ENCODE results near the gene LYPLA2. TPM values are rescaled to one million over a fixed set of nuclear protein-coding genes. Genes with fewer than 3 reads are reported as not detected.

The LYPLA2 gene
- total and polyA plus RNA-seq, 2 experiments from 2014 or later = 46.3 to 48.1 TPM

DNA sequence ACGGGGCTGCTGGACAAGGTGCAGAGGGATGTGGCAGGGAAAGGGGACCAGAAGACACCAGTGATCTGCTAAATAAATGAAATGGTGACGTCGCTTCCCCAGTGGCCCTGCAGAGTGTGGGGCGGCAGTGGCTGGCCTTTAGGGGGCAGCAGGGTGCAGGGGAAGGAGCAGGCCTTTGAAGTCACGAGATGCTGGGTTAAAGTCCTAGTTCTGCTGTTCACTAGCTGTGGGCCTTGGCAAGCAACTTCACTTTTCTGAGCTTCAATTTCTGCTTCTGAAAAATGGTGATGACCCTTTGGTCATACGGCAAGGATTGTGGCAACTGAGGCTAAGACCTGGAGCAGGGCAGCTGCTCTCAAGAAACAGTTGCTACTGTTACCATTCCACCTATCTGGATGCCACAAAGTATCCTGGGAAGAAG lies 18.8 kb downstream of the LYPLA2 start:
- in situ Hi-C loops (cut with MboI) = no loop called here
- Histone ChIP-seq H3K4me3 (no peak overlapping the region), H3K9me3 (ENCODE audit: low read depth) (no peaks in the 10 kb centered on the region), H3K4me1 (ENCODE audit: insufficient read depth) (no peaks in the 10 kb centered on the region), H3K79me2 (ENCODE audit: insufficient read depth) (no peaks in the 10 kb centered on the region), H3K9me2 (ENCODE audit: insufficient read depth) (no peaks in the 10 kb centered on the region), H3K9ac (no peak overlapping the region), H3K4me2 (ENCODE audit: unreplicated experiment) (no peak overlapping the region), H3K36me3 (ENCODE audit: low read depth) (peaks cover 8% of the 10 kb centered on the region; the same call in 1 of the 2 replicates), H3K27ac (no peak overlapping the region), H3F3A (ENCODE audit: insufficient read depth) (no peaks in the 10 kb centered on the region), H2AFZ (no peak overlapping the region), H4K20me1 (ENCODE audit: insufficient read depth) (no peaks in the 10 kb centered on the region), H3K27me3 (replicated peaks; ENCODE audit: insufficient read depth) (no peaks in the 10 kb centered on the region)
- peak; percentile 68 for DNase-seq
- WGBS, 2 experiments (ENCODE audit: low coverage in 1 of 2, low lambda C conversion rate in 2 of 2, missing lambda C conversion rate in 2 of 2) = 50 to 57% methylated on average over 6 of the region's 6 CpGs
- no peak for TF ChIP-seq EZH2phosphoT487 (IDR thresholded peaks at IDR 0.05; ENCODE audit: insufficient read depth, low read depth)
- no peak for TF ChIP-seq EZH2 (IDR thresholded peaks at IDR 0.05; ENCODE audit: insufficient read depth, poor library complexity, severe bottlenecking)

DNA sequence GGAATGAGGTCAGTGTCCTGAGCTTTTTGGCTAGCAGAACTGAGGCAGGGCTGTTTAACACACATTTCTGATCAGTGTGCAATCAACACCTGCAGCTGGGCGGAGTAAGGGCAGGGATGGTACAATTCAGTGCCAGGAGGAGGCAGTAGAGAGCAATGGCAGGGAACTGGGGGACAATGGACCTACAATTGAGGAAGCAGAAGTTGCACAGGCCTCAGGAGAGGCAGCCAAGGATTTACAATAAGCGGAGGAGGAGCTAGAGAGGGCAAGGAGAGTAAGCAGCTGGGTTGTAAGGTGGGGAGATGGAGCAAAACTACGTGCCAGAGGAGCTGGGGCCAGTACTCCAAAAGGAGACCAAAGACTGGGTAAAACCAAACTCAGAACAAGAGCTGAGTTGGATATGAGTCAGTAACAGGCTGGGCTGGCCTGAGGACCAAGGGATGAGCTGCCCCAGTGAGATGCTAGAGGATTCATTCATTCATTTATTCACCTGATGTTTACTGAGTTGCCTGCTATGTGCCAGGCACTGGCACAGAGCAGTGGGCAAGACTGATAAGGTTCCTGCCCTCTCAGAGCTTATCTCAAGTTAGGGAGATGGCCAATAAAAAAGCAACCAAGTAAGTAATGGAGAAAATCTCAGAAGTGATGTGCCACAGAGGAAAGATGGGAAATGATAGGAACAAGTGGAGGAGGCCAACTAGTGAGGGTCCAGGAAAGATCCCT lies 20.0 kb downstream of the LYPLA2 start:
- H3K79me2 ChIP-seq (ENCODE audit: insufficient read depth) = no peaks in the 10 kb centered on the region
- 95 to 96% methylated on average over 3 of the region's 3 CpGs for WGBS, 2 experiments (ENCODE audit: low coverage in 1 of 2, low lambda C conversion rate in 2 of 2, missing lambda C conversion rate in 2 of 2)
- TF ChIP-seq EZH2phosphoT487 (IDR thresholded peaks at IDR 0.05; ENCODE audit: insufficient read depth, low read depth) (no peak), EZH2 (IDR thresholded peaks at IDR 0.05; ENCODE audit: insufficient read depth, poor library complexity, severe bottlenecking) (no peak)
- H3K4me3 ChIP-seq = no peak overlapping the region
- no peaks in the 10 kb centered on the region for H4K20me1 ChIP-seq (ENCODE audit: insufficient read depth)
- H2AFZ ChIP-seq = no peak overlapping the region
- no peaks in the 10 kb centered on the region for H3K9me2 ChIP-seq (ENCODE audit: insufficient read depth)
- peak; percentile 50 for DNase-seq
- H3K4me1 ChIP-seq (ENCODE audit: insufficient read depth) = no peaks in the 10 kb centered on the region
- H3K27ac ChIP-seq = no peak overlapping the region
- no peak overlapping the region for H3K9ac ChIP-seq
- no peak overlapping the region for H3K4me2 ChIP-seq (ENCODE audit: unreplicated experiment)
- no peaks in the 10 kb centered on the region for H3F3A ChIP-seq (ENCODE audit: insufficient read depth)
- H3K36me3 ChIP-seq (ENCODE audit: low read depth) = peaks cover 9% of the 10 kb centered on the region; the same call in 1 of the 2 replicates
- in situ Hi-C loops (cut with MboI) = no loop called here
- H3K9me3 ChIP-seq (ENCODE audit: low read depth) = no peaks in the 10 kb centered on the region
- no peaks in the 10 kb centered on the region for H3K27me3 ChIP-seq (replicated peaks; ENCODE audit: insufficient read depth)

GRCh38 chr1:23814016-23814415 lies 23.1 kb downstream of the LYPLA2 start:
- Histone ChIP-seq H2AFZ (no peak overlapping the region), H3K4me3 (no peak overlapping the region), H3K4me2 (ENCODE audit: unreplicated experiment) (no peak overlapping the region), H3K9me3 (ENCODE audit: low read depth) (no peaks in the 10 kb centered on the region), H4K20me1 (ENCODE audit: insufficient read depth) (no peaks in the 10 kb centered on the region), H3K79me2 (ENCODE audit: insufficient read depth) (no peaks in the 10 kb centered on the region), H3K9ac (no peak overlapping the region), H3K27ac (no peak overlapping the region), H3F3A (ENCODE audit: insufficient read depth) (no peaks in the 10 kb centered on the region), H3K27me3 (replicated peaks; ENCODE audit: insufficient read depth) (no peaks in the 10 kb centered on the region), H3K9me2 (ENCODE audit: insufficient read depth) (no peaks in the 10 kb centered on the region), H3K4me1 (ENCODE audit: insufficient read depth) (no peaks in the 10 kb centered on the region), H3K36me3 (ENCODE audit: low read depth) (peaks cover 28% of the 10 kb centered on the region)
- TF ChIP-seq EZH2phosphoT487 (IDR thresholded peaks at IDR 0.05; ENCODE audit: insufficient read depth, low read depth) (no peak), EZH2 (IDR thresholded peaks at IDR 0.05; ENCODE audit: insufficient read depth, poor library complexity, severe bottlenecking) (no peak)
- in situ Hi-C loops (cut with MboI) = no loop called here
- no peak for DNase-seq
- WGBS, 2 experiments (ENCODE audit: low coverage in 1 of 2, low lambda C conversion rate in 2 of 2, missing lambda C conversion rate in 2 of 2) = 88 to 89% methylated on average over 4 of the region's 4 CpGs

- no peaks in the 10 kb centered on the region for H3K27me3 ChIP-seq (replicated peaks; ENCODE audit: insufficient read depth)
- H3K79me2 ChIP-seq (ENCODE audit: insufficient read depth) = no peaks in the 10 kb centered on the region
- no peaks in the 10 kb centered on the region for H4K20me1 ChIP-seq (ENCODE audit: insufficient read depth)
- H3K4me3 ChIP-seq = no peak overlapping the region
- no peaks in the 10 kb centered on the region for H3F3A ChIP-seq (ENCODE audit: insufficient read depth)
- no peak for DNase-seq
- 95 to 100% methylated on average over 3 of the region's 3 CpGs for WGBS, 2 experiments (ENCODE audit: low coverage in 1 of 2, low lambda C conversion rate in 2 of 2, missing lambda C conversion rate in 2 of 2)
- H3K9me2 ChIP-seq (ENCODE audit: insufficient read depth) = no peaks in the 10 kb centered on the region
- peaks cover 28% of the 10 kb centered on the region for H3K36me3 ChIP-seq (ENCODE audit: low read depth)
- no peak overlapping the region for H3K27ac ChIP-seq
- H3K4me2 ChIP-seq (ENCODE audit: unreplicated experiment) = no peak overlapping the region
- no peak overlapping the region for H2AFZ ChIP-seq
- no peaks in the 10 kb centered on the region for H3K4me1 ChIP-seq (ENCODE audit: insufficient read depth)
- no peak for TF ChIP-seq EZH2 (IDR thresholded peaks at IDR 0.05; ENCODE audit: insufficient read depth, poor library complexity, severe bottlenecking)
- TF ChIP-seq EZH2phosphoT487 (IDR thresholded peaks at IDR 0.05; ENCODE audit: insufficient read depth, low read depth) = no peak
- H3K9me3 ChIP-seq (ENCODE audit: low read depth) = no peaks in the 10 kb centered on the region
- in situ Hi-C loops (cut with MboI) = no loop called here
- H3K9ac ChIP-seq = no peak overlapping the region
These were observed 25.4 kb downstream of the LYPLA2 start for GRCh38 chr1:23816361-23816760.

Data from GM23248 (cell line).